SK-N-SH (cell line): Measurements from ENCODE around the gene TRAPPC12. TPM values are rescaled to one million over a fixed set of nuclear protein-coding genes. Genes with fewer than 3 reads are reported as not detected.

Source experiments
- CTCF ChIA-PET: fragments of 300-600, 350-600 bp; formaldehyde crosslinking; extraction: SDS; loops from one replicate; lab custom pipeline; 2021; lab: Yijun Ruan, JAX
- POLR2A ChIA-PET: fragments of 350-600 bp; sonication (Branson Sonifier 250); formaldehyde crosslinking; extraction: SDS; loops from one replicate; lab custom pipeline; 2020; ENCODE audit warnings: antibody characterized with exemption, inconsistent platforms; lab: Yijun Ruan, JAX
- DNase-seq: peaks from one replicate; pipeline ENCODE4 v3.0.0; 2012
- H2AFZ ChIP-seq: fragments of 200-600 bp; sonication (generic); 2 replicates; pipeline ENCODE4 v1.8.1; 2016; ENCODE audit warnings: antibody characterized with exemption, mild to moderate bottlenecking, low read depth
- H3F3A ChIP-seq: fragments of 200-600 bp; sonication (generic); replicated peaks from 2 replicates; pipeline ENCODE3; 2016; ENCODE audit warnings: antibody characterized with exemption, mild to moderate bottlenecking; ENCODE audit not compliant: insufficient read depth
- H3K27ac ChIP-seq, 2 experiments: fragments of 200-500 bp in 1 of 2; fragments of 200-600 bp in 1 of 2; sonication (Bioruptor generic) in 1 of 2; sonication (generic), shearing (Covaris generic) in 1 of 2; 2 replicates each; pipeline versions ENCODE4 v1.5.1 to v1.6.1; 2014 to 2016; ENCODE audit warnings: low read depth in 2 of 2, inconsistent platforms in 1 of 2, low read length in 1 of 2, mild to moderate bottlenecking in 1 of 2, mixed read lengths in 1 of 2
- H3K27me3 ChIP-seq: fragments of 200-600 bp; sonication (generic), shearing (Covaris generic); 2 replicates; pipeline ENCODE4 v1.6.1; 2016; ENCODE audit warnings: mixed run types; ENCODE audit not compliant: insufficient read depth
- H3K36me3 ChIP-seq, 2 experiments: fragments of 200-500 bp in 1 of 2; fragments of 200-600 bp in 1 of 2; sonication (Bioruptor generic) in 1 of 2; sonication (generic) in 1 of 2; replicated peaks in 1 of 2; 2 replicates each; pipeline versions ENCODE3 to v1.5.1; 2014 to 2016; ENCODE audit warnings: low read length in 1 of 2, mild to moderate bottlenecking in 1 of 2; ENCODE audit not compliant: insufficient read depth in 2 of 2, control insufficient read depth in 1 of 2
- H3K4me1 ChIP-seq, 2 experiments: fragments of 200-500 bp in 1 of 2; fragments of 200-600 bp in 1 of 2; sonication (Bioruptor generic) in 1 of 2; sonication (generic), shearing (Covaris generic) in 1 of 2; 2 replicates each; pipeline versions ENCODE4 v1.5.1 to v1.6.1; 2014 to 2016; ENCODE audit warnings: low read depth in 1 of 2, low read length in 1 of 2, mixed run types in 1 of 2; ENCODE audit not compliant: insufficient read depth in 2 of 2, control insufficient read depth in 1 of 2
- H3K4me2 ChIP-seq: fragments of 200-600 bp; sonication (generic), shearing (Covaris generic); 2 replicates; pipeline ENCODE4 v1.6.1; 2017; ENCODE audit warnings: mixed run types
- H3K4me3 ChIP-seq, 2 experiments: fragments of 200-500 bp in 1 of 2; fragments of 200-600 bp in 1 of 2; sonication (Bioruptor generic) in 1 of 2; sonication (generic), shearing (Covaris generic) in 1 of 2; 2 replicates each; pipeline versions ENCODE4 v1.5.1 to v1.8.1; 2014 to 2016; ENCODE audit warnings: low read depth in 2 of 2, inconsistent platforms in 1 of 2, low read length in 1 of 2, mild to moderate bottlenecking in 1 of 2, mixed read lengths in 1 of 2, moderate library complexity in 1 of 2
- H3K79me2 ChIP-seq: fragments of 200-600 bp; sonication (generic); 2 replicates; pipeline ENCODE4 v1.8.1; 2017; ENCODE audit warnings: mild to moderate bottlenecking; ENCODE audit not compliant: insufficient read depth
- H3K9ac ChIP-seq: fragments of 200-600 bp; sonication (generic); 2 replicates; pipeline ENCODE4 v1.6.1; 2017; ENCODE audit warnings: mixed run types
- H3K9me2 ChIP-seq: fragments of 200-600 bp; sonication (generic); 2 replicates; pipeline ENCODE4 v1.6.1; 2017; ENCODE audit warnings: mixed run types
- H3K9me3 ChIP-seq: fragments of 200-600 bp; sonication (generic); 2 replicates; pipeline ENCODE4 v1.6.1; 2017; ENCODE audit warnings: mixed run types, mild to moderate bottlenecking, moderate library complexity
- H4K20me1 ChIP-seq: fragments of 200-600 bp; sonication (generic); 2 replicates; pipeline ENCODE4 v1.6.1; 2017; ENCODE audit warnings: mild to moderate bottlenecking, mixed run types; ENCODE audit not compliant: insufficient read depth
- CTCF ChIP-seq: fragments of 200-600 bp; sonication (generic); IDR thresholded peaks from 2 replicates; pipeline ENCODE4 v1.6.1; 2017; ENCODE audit warnings: antibody characterized with exemption, mild to moderate bottlenecking, moderate library complexity
- ELF1 ChIP-seq: IDR thresholded peaks from 2 replicates; pipeline ENCODE4 v1.4.0; 2012
- EZH2phosphoT487 ChIP-seq: fragments of 200-600 bp; sonication (generic); IDR thresholded peaks from 2 replicates; pipeline ENCODE4 v1.6.1; 2017; ENCODE audit warnings: low read depth, mixed run types, mild to moderate bottlenecking, antibody characterized with exemption, moderate library complexity, borderline replicate concordance
- FOSL2 ChIP-seq: IDR thresholded peaks from 2 replicates; pipeline ENCODE4 v1.4.0; 2012; ENCODE audit warnings: low read depth, mild to moderate bottlenecking, moderate library complexity, borderline replicate concordance
- MEF2A ChIP-seq: IDR thresholded peaks from 2 replicates; pipeline ENCODE4 v1.4.0; 2012; ENCODE audit warnings: low read depth, borderline replicate concordance
- MXI1 ChIP-seq: IDR thresholded peaks from 2 replicates; pipeline ENCODE4 v1.6.1; 2012; ENCODE audit warnings: mild to moderate bottlenecking, low read depth, low read length, improper control_type of control experiment
- NFIC ChIP-seq: IDR thresholded peaks from 2 replicates; pipeline ENCODE4 v1.4.0; 2012; ENCODE audit warnings: borderline replicate concordance
- NRF1 ChIP-seq: IDR thresholded peaks from 2 replicates; pipeline ENCODE4 v1.6.1; 2012; ENCODE audit warnings: low read depth, mild to moderate bottlenecking, low read length
- PBX3 ChIP-seq: IDR thresholded peaks from 2 replicates; pipeline ENCODE4; 2012
- RAD21 ChIP-seq: IDR thresholded peaks from 2 replicates; pipeline ENCODE4 v1.6.1; 2012; ENCODE audit warnings: mild to moderate bottlenecking, low read length
- RCOR1 ChIP-seq: fragments of 150-350 bp; IDR thresholded peaks from 2 replicates; pipeline ENCODE4 v1.6.1; 2017; ENCODE audit warnings: antibody characterized with exemption, low read length
- RFX5 ChIP-seq: IDR thresholded peaks from 2 replicates; pipeline ENCODE4 v1.6.1; 2012; ENCODE audit warnings: mild to moderate bottlenecking, improper control_type of control experiment, low read length
- SMC3 ChIP-seq: IDR thresholded peaks from 2 replicates; pipeline ENCODE4 v1.6.1; 2012; ENCODE audit warnings: low read depth, low read length, improper control_type of control experiment
- TCF12 ChIP-seq: IDR thresholded peaks from 2 replicates; pipeline ENCODE4 v1.4.0; 2012
- ZBTB33 ChIP-seq: IDR thresholded peaks from 2 replicates; pipeline ENCODE4 v1.4.0; 2012; ENCODE audit warnings: low read depth, borderline replicate concordance
- WGBS: methylation state at CpG from one replicate; pipeline ENCODE4 v1.1.6; 2017; ENCODE audit warnings: low lambda C conversion rate; 5-methylcytosine and 5-hydroxymethylcytosine counted together
- polyA plus RNA-seq, 3 experiments: library from polyadenylated mRNA; depleted of rRNA; stranded (reverse); fragments of >200 nt; gene quantifications; 2 replicates each; pipeline ENCODE4 v1.2.3, GENCODE V29; 2012
- TF ChIP-seq, protein P1 (sequence below): IDR thresholded peaks from 2 replicates; pipeline ENCODE4 v1.4.0; 2012; ENCODE audit warnings: low read depth, borderline replicate concordance
- TF ChIP-seq, protein P2 (sequence below): fragments of 150-350 bp; IDR thresholded peaks from 2 replicates; pipeline ENCODE4 v1.6.1; 2017; ENCODE audit warnings: antibody characterized with exemption, low read length, low read depth, borderline replicate concordance

The TRAPPC12 gene
- polyA plus RNA-seq, 1 of the 3 experiments (the other 2 are of a cell fraction): 83.3 TPM

DNA sequence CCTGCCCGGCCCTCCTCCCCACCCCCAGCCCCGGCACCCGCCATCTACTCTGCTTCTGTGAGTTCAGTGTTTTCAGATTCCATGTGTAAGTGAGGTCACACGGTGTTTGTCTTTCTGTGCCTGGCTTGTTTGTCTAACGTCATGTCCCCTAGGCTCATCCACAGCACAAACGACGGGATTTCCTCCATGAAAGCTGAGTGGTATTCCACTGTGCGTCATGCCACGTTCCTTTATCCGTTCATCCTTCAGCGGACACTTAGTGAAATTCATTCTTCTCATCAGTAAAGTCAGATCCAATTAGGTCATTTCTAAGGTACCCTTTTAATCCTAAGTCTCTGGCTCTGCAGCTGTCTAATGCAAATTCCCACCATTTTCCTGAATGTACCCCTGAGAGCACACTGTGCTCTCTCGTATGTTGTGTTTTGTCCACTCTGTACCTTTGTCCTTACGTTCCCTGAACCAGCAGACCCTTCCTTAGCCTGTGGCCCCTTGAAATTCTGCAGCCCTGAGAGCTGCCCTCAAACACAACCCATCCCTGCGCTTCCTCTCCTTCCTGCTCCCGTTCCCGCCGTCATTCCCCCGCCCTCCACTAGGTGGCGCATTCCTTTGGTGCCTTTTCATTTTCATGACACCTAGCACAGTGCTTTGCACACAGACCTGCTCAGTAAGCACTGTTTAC lies 44.1 kb downstream of the TRAPPC12 start:
- TF ChIP-seq TCF12 (no peak), RFX5 (no peak), EZH2phosphoT487 (no peak), MXI1 (no peak), RCOR1 (no peak), ELF1 (no peak), CTCF (peak; percentile 100), PBX3 (no peak), RAD21 (peak; percentile 68), SMC3 (peak; percentile 78)
- TF ChIP-seq, protein P1, sequence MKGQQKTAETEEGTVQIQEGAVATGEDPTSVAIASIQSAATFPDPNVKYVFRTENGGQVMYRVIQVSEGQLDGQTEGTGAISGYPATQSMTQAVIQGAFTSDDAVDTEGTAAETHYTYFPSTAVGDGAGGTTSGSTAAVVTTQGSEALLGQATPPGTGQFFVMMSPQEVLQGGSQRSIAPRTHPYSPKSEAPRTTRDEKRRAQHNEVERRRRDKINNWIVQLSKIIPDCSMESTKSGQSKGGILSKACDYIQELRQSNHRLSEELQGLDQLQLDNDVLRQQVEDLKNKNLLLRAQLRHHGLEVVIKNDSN: no peak
- Histone ChIP-seq H3K9me2 (no peaks in the 10 kb centered on the region), H3K9me3 (no peaks in the 10 kb centered on the region), H3K79me2 (peaks cover 7% of the 10 kb centered on the region; the same call in 1 of the 2 replicates), H3K9ac (no peak overlapping the region), H3K4me1 (peaks cover 0 to 15% of the 10 kb centered on the region in 2 experiments; a peak in 1 of 4 replicates), H2AFZ (no peak overlapping the region), H3K27me3 (no peaks in the 10 kb centered on the region), H3K4me3 (no peak overlapping the region), H3K4me2 (no peak overlapping the region), H4K20me1 (no peaks in the 10 kb centered on the region), H3K27ac (no peak overlapping the region), H3F3A (no peaks in the 10 kb centered on the region), H3K36me3 (peaks cover 40 to 79% of the 10 kb centered on the region in 2 experiments)
- DNase-seq: peak; percentile 88
- ChIA-PET POLR2A (interaction anchor here (0.7 kb wide), 1 partner anchor 10 kb away, joined by 3 read pairs; no protein-coding TSS in a partner anchor), CTCF (interaction anchor here (0.7 to 8.9 kb wide), 51 partner anchors 10 to 1569 kb away, joined by 3 to 132 read pairs (median 4); no protein-coding TSS in a partner anchor)
- 59% methylated on average over 19 of the region's 19 CpGs for WGBS

GRCh38 chr2:3424171-3424795 lies 44.8 kb downstream of the TRAPPC12 start:
- TF ChIP-seq ZBTB33: no peak
- TF ChIP-seq SMC3: no peak
- TF ChIP-seq NFIC: no peak
- TF ChIP-seq, protein P2, sequence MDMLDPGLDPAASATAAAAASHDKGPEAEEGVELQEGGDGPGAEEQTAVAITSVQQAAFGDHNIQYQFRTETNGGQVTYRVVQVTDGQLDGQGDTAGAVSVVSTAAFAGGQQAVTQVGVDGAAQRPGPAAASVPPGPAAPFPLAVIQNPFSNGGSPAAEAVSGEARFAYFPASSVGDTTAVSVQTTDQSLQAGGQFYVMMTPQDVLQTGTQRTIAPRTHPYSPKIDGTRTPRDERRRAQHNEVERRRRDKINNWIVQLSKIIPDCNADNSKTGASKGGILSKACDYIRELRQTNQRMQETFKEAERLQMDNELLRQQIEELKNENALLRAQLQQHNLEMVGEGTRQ: no peak
- TF ChIP-seq NRF1: no peak
- TF ChIP-seq EZH2phosphoT487: no peak
- no peak for TF ChIP-seq MEF2A
- no peak for TF ChIP-seq TCF12
- TF ChIP-seq FOSL2: no peak
- no peak for TF ChIP-seq PBX3
- H4K20me1 ChIP-seq: no peaks in the 10 kb centered on the region

More at GRCh38 chr2:3424171-3424795, 44.8 kb downstream of the TRAPPC12 start:
- no peaks in the 10 kb centered on the region for H3K9me3 ChIP-seq
- H3K9me2 ChIP-seq: no peaks in the 10 kb centered on the region
- H3K4me1 ChIP-seq: peaks cover 0 to 11% of the 10 kb centered on the region in 2 experiments; a peak in 1 of 4 replicates
- ChIA-PET POLR2A (no interaction called here), CTCF (interaction anchor here (0.7 to 8.9 kb wide), 45 partner anchors 10 to 1569 kb away, joined by 3 to 132 read pairs (median 4); no protein-coding TSS in a partner anchor)
- no peak overlapping the region for H3K4me3 ChIP-seq
- H3F3A ChIP-seq: no peaks in the 10 kb centered on the region
- H3K9ac ChIP-seq: no peak overlapping the region
- H3K79me2 ChIP-seq: peaks cover 7% of the 10 kb centered on the region; the same call in 1 of the 2 replicates
- H3K36me3 ChIP-seq: peaks cover 36 to 86% of the 10 kb centered on the region in 2 experiments
- H3K27ac ChIP-seq: no peak overlapping the region
- no peak for DNase-seq
- H2AFZ ChIP-seq: no peak overlapping the region
- H3K27me3 ChIP-seq: no peaks in the 10 kb centered on the region
- no peak overlapping the region for H3K4me2 ChIP-seq
- WGBS: 87% methylated on average over 9 of the region's 9 CpGs
